Activated CD4-positive, alpha-beta T cell treated with anti-CD3 and anti-CD28 coated beads, Interleukin-2, amount 10 ng/mL, durations not matched to agents 24 days and 14 days (primary cell): ENCODE results near the gene DTNA. TPM values are rescaled to one million over a fixed set of nuclear protein-coding genes. Genes with fewer than 3 reads are reported as not detected.

Source experiments
- DNase-seq: peaks from one replicate; pipeline ENCODE4 v3.0.0; 2022
- H3K27ac Mint-ChIP-seq: one replicate; pipeline ENCODE4 v1.8.0; 2022; ENCODE audit warnings: mild to moderate bottlenecking, mixed read lengths
- H3K27me3 Mint-ChIP-seq: one replicate; pipeline ENCODE4 v1.8.0; 2022; ENCODE audit warnings: mixed read lengths
- H3K36me3 Mint-ChIP-seq: one replicate; pipeline ENCODE4 v1.8.0; 2022; ENCODE audit warnings: low read depth, mild to moderate bottlenecking, mixed read lengths
- H3K4me1 Mint-ChIP-seq: one replicate; pipeline ENCODE4 v1.8.0; 2021; ENCODE audit warnings: mixed read lengths
- H3K4me3 Mint-ChIP-seq: one replicate; pipeline ENCODE4 v1.8.0; 2022; ENCODE audit warnings: mild to moderate bottlenecking, moderate library complexity, mixed read lengths
- H3K9me3 Mint-ChIP-seq: one replicate; pipeline ENCODE4 v1.8.0; 2021; ENCODE audit warnings: mixed read lengths
- intact Hi-C: fragments of 100-400 bp; cut with micrococcal nuclease; formaldehyde crosslinking; loops from one replicate; pipeline ENCODE4 v1.15.1; 2023
- total RNA-seq: library from RNA; stranded (reverse); gene quantifications from 2 replicates; pipeline ENCODE4 v1.2.3, GENCODE V29; 2022

DTNA gene
- total RNA-seq, 1 donor from 2014 or later = not detected

GRCh38 chr18:34795070-34795732, 85.1 kb downstream of the DTNA start:
- peaks cover 2% of the 10 kb centered on the region for H3K27me3 Mint-ChIP-seq
- no peaks in the 10 kb centered on the region for H3K9me3 Mint-ChIP-seq
- peak; percentile 22 for DNase-seq
- H3K27ac Mint-ChIP-seq = no peak overlapping the region
- intact Hi-C loops = no loop called here
- H3K36me3 Mint-ChIP-seq = no peaks in the 10 kb centered on the region
- peaks cover under 1% of the 10 kb centered on the region for H3K4me1 Mint-ChIP-seq
- H3K4me3 Mint-ChIP-seq = no peak overlapping the region

GRCh38 chr18:34796035-34796657, 86.0 kb downstream of the DTNA start:
- Mint-ChIP-seq H3K27ac (no peak overlapping the region), H3K9me3 (no peaks in the 10 kb centered on the region), H3K36me3 (no peaks in the 10 kb centered on the region), H3K27me3 (peaks cover 2% of the 10 kb centered on the region), H3K4me3 (no peak overlapping the region), H3K4me1 (no peaks in the 10 kb centered on the region)
- DNase-seq = no peak
- intact Hi-C loops = no loop called here

- intact Hi-C loops = no loop called here
- no peak for DNase-seq
- Mint-ChIP-seq H3K36me3 (no peaks in the 10 kb centered on the region), H3K27me3 (peaks cover 4% of the 10 kb centered on the region), H3K9me3 (no peaks in the 10 kb centered on the region), H3K27ac (no peak overlapping the region), H3K4me3 (no peak overlapping the region), H3K4me1 (no peaks in the 10 kb centered on the region)
Observed at GRCh38 chr18:34799291-34799690, 89.2 kb downstream of the DTNA start.

GRCh38 chr18:34800381-34800780, 90.3 kb downstream of the DTNA start:
- no peak for DNase-seq
- Mint-ChIP-seq H3K27me3 (peaks cover 4% of the 10 kb centered on the region), H3K36me3 (no peaks in the 10 kb centered on the region), H3K4me1 (no peaks in the 10 kb centered on the region), H3K4me3 (no peak overlapping the region), H3K27ac (no peak overlapping the region), H3K9me3 (no peaks in the 10 kb centered on the region)
- intact Hi-C loops = no loop called here

GRCh38 chr18:34801774-34802173, 91.7 kb downstream of the DTNA start:
- Mint-ChIP-seq H3K27ac (no peak overlapping the region), H3K36me3 (no peaks in the 10 kb centered on the region), H3K9me3 (no peaks in the 10 kb centered on the region), H3K27me3 (peaks cover 4% of the 10 kb centered on the region), H3K4me1 (no peaks in the 10 kb centered on the region), H3K4me3 (no peak overlapping the region)
- no peak for DNase-seq
- intact Hi-C loops = no loop called here

DNA sequence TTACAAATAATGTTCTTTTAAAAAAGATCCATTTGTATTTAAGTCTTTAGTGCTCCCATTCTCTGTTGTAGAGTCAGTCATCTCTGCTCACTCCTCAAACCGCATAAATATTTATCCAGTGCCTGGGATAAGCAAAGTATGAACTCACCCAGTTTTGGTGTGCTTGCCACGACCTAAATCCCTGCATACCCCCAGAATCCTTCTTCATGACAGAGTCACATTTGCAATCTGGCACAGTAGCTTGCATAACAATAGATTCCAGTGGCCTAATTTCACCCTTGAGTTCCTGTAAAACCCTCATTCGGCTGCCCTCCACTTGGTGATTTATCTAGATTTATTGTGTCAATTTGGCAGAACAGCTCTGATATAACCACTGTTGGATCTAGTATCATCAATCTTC, 92.9 kb downstream of the DTNA start:
- no peak for DNase-seq
- no peaks in the 10 kb centered on the region for H3K4me1 Mint-ChIP-seq
- H3K36me3 Mint-ChIP-seq = no peaks in the 10 kb centered on the region
- intact Hi-C loops = no loop called here
- no peak overlapping the region for H3K4me3 Mint-ChIP-seq
- H3K27me3 Mint-ChIP-seq = peaks cover 4% of the 10 kb centered on the region
- no peak overlapping the region for H3K27ac Mint-ChIP-seq
- no peaks in the 10 kb centered on the region for H3K9me3 Mint-ChIP-seq

GRCh38 chr18:34803877-34804400, 93.8 kb downstream of the DTNA start:
- no peak for DNase-seq
- no peaks in the 10 kb centered on the region for H3K4me1 Mint-ChIP-seq
- no peaks in the 10 kb centered on the region for H3K36me3 Mint-ChIP-seq
- intact Hi-C loops = no loop called here
- H3K9me3 Mint-ChIP-seq = no peaks in the 10 kb centered on the region
- H3K27ac Mint-ChIP-seq = no peak overlapping the region
- peaks cover 4% of the 10 kb centered on the region for H3K27me3 Mint-ChIP-seq
- no peak overlapping the region for H3K4me3 Mint-ChIP-seq

DNA sequence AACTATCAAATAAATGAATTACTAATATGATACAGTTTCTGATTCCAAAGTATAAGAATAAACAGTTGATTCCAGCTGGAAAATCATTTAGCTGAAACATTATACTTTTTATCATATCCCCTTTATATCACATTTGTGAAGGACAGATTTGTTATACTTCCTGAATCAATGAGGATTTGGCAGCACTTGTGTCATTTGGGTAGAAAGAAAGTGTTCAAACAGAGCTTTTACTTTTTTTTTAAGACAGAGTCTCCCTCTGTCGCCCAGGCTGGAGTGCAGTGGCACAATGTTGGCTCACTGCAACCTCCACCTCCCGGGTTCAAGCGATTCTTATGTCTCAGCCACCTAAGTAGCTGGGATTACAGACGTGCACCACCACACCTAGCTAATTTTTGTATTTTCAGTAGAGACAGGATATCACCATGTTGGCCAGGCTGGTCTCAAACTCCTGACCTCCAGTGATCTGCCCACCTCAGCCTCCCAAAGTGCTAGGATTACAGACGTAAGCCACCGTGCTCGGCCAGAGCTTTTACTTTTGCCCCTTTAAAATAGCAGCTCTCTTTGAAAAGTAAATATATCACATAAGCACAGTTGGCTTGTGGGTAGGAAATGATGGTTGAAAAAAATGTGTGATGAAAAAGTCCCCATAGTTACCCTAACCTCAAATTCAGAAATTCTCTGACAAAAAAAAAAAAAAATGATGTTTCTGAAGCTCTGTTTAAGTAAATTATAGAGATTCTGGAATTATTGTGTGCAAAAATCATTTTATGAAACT, 95.2 kb downstream of the DTNA start:
- no peak overlapping the region for H3K4me3 Mint-ChIP-seq
- DNase-seq = no peak
- no peaks in the 10 kb centered on the region for H3K4me1 Mint-ChIP-seq
- no peak overlapping the region for H3K27ac Mint-ChIP-seq
- H3K9me3 Mint-ChIP-seq = no peaks in the 10 kb centered on the region
- H3K36me3 Mint-ChIP-seq = no peaks in the 10 kb centered on the region
- peaks cover 4% of the 10 kb centered on the region for H3K27me3 Mint-ChIP-seq
- intact Hi-C loops = no loop called here

DNA sequence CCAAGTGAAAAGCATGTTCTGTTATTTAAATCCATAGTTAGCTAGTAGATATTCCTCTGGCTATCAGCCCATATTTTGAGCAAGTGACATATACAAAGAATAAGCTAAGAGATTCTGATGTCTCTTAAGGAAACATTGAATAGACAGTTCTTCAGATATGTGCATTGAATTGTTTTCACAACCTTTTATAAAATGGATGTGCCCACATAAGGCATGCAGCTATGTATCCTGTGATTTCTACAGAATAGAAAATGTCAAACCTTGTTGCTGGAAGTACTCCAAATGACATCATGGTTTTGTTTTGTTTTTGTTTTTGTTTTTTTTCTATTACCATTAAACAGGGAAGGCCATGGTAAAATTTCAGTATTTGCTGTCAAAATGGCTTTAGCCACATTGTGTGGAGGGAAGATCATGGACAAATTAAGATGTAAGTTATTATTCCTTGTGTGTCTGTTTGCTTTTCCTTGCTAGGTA, 95.8 kb downstream of the DTNA start:
- Mint-ChIP-seq H3K4me3 (no peak overlapping the region), H3K27me3 (peaks cover 4% of the 10 kb centered on the region), H3K27ac (no peak overlapping the region), H3K36me3 (no peaks in the 10 kb centered on the region), H3K4me1 (no peaks in the 10 kb centered on the region), H3K9me3 (no peaks in the 10 kb centered on the region)
- intact Hi-C loops = no loop called here
- no peak for DNase-seq

DNA sequence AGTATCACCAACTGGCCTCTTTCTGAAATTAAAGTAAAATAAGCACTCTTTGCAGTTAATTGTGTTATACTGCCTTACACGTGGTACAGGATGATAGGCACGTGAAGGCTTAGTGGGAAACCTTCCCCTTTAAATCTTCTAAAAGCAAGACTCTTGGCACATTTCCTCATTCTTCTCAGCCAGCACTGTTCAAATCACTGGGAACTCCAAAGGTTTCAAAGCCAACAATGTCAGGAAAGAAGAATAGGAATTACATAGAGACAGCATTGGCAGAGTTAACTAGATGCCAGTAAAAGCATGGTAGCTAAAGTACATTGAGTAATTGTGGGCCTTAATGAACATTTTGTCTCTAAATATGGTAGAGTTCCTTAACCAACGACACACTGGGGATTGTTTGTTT, 96.4 kb downstream of the DTNA start:
- intact Hi-C loops = no loop called here
- Mint-ChIP-seq H3K4me1 (no peaks in the 10 kb centered on the region), H3K9me3 (no peaks in the 10 kb centered on the region), H3K27ac (no peak overlapping the region), H3K36me3 (no peaks in the 10 kb centered on the region), H3K27me3 (peaks cover 4% of the 10 kb centered on the region), H3K4me3 (no peak overlapping the region)
- no peak for DNase-seq

DNA sequence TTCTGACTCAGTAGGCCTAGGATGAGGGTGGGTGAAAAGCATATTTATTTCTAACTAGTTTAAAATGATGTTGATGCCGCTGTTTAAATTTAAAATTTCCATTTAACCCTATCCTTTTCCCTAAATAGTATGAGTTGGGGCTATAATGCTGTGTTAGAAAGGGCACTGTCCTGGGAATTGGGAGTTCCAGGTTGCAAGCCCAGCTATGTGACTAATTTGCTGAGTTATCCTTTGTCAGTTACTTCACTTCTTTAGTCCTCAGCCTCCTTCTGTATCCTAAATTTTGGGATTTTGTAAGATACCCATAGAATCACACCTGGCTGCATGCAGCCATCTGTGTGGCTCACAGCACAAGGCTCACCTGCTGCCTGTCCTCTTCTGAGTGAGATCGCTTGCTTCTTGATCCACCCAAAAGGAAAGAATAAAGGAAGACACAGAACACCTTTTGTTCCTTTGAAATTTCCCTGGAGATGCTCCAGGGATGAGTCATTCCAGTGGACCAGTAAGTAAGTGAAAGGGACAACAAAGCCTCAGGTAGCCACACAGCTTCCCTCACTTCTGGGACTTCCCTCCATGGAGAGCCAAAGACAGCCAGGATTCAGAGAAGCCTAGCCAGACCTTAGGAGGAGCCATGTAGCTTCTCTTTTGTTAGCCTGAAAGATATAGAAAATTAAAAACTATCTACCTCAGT, 97.2 kb downstream of the DTNA start:
- H3K4me3 Mint-ChIP-seq = no peak overlapping the region
- DNase-seq = no peak
- no peaks in the 10 kb centered on the region for H3K9me3 Mint-ChIP-seq
- no peak overlapping the region for H3K27ac Mint-ChIP-seq
- peaks cover 4% of the 10 kb centered on the region for H3K27me3 Mint-ChIP-seq
- intact Hi-C loops = no loop called here
- no peaks in the 10 kb centered on the region for H3K4me1 Mint-ChIP-seq
- H3K36me3 Mint-ChIP-seq = no peaks in the 10 kb centered on the region

DNA sequence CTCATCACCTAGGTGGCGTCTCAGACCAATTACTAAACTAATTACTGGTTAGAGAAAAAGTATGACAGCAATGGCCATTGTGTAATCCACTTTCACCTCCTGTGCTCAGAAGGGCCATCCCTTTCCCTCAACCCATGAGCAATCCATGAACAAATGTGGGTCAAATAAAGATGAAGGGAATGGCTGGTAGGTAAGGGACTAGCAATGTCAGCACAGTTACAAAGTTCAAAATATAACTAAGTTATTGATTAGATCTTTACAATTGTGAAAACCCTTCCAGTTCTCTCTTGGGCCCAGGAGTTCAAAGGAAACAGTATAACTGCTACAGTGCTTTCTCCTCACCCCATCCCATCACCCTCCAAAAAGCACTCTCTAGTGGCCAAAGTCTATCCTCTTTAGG, 98.3 kb downstream of the DTNA start:
- H3K9me3 Mint-ChIP-seq = no peaks in the 10 kb centered on the region

DNA sequence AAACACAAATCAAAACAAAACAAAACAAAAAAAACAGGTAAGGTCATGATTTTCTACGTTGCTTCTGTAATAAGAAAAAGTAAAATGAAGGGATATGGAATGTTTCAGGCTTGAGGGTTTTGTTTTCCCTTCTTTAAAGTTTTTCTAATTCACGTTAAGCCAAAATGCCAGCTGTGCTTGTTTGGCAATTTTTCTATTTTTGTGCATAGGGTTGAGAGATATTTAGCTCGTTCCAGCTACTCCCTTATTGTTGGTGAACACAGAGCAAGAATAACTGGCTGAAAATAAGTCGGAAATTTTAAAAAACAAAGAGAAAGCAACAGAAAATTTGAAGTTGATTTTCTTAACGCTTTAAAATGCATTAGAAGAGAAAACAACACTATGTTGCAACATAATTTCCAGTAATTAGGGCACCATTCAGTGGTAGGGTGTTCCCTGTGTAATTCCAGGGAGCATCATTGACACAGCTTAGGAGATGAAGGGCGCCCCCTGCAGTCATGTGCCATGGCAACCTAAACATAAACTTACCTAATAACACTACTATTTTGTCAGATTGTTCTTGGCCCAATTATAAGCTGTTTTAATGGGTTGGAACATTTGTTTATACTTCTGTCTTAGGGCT, 99.5 kb downstream of the DTNA start:
- no peaks in the 10 kb centered on the region for H3K9me3 Mint-ChIP-seq
- H3K4me1 Mint-ChIP-seq = no peaks in the 10 kb centered on the region
- intact Hi-C loops = no loop called here
- no peaks in the 10 kb centered on the region for H3K36me3 Mint-ChIP-seq
- no peak overlapping the region for H3K27ac Mint-ChIP-seq
- DNase-seq = no peak
- no peaks in the 10 kb centered on the region for H3K27me3 Mint-ChIP-seq
- H3K4me3 Mint-ChIP-seq = no peak overlapping the region

More for the DNA sequence above, 98.3 kb downstream of the DTNA start:
- intact Hi-C loops = no loop called here
- H3K27ac Mint-ChIP-seq = no peak overlapping the region
- H3K27me3 Mint-ChIP-seq = no peaks in the 10 kb centered on the region
- H3K4me1 Mint-ChIP-seq = no peaks in the 10 kb centered on the region
- no peak overlapping the region for H3K4me3 Mint-ChIP-seq
- no peaks in the 10 kb centered on the region for H3K36me3 Mint-ChIP-seq
- DNase-seq = no peak
